HG03442 (cell line): ENCODE data around the gene SEMA3G.

Experiments
- ATAC-seq: cut with Tn5 transposase; IDR thresholded peaks from one replicate; pipeline ENCODE4 v1.9.1; 2021; ENCODE audit warnings: mild to moderate bottlenecking, moderate library complexity; ENCODE audit not compliant: unreplicated experiment

The SEMA3G gene

DNA sequence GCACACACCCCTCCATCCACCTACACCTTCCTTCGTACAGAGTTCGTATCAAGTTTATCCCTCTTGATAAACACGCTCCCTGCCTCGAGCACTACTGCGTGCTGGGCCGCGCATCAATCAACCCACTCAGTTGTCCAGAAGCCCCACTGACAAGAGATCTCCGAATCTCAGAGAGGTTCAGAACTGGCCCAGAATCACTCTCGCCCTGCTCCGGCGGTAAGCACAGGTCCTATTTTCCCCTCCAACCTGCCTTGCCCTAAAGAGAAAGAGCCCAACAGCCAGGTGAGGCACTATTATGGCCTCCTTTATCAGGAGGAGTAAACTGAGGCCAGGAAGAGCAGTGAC lies 10.0 kb upstream of the SEMA3G start:
- ATAC-seq: no peak

DNA sequence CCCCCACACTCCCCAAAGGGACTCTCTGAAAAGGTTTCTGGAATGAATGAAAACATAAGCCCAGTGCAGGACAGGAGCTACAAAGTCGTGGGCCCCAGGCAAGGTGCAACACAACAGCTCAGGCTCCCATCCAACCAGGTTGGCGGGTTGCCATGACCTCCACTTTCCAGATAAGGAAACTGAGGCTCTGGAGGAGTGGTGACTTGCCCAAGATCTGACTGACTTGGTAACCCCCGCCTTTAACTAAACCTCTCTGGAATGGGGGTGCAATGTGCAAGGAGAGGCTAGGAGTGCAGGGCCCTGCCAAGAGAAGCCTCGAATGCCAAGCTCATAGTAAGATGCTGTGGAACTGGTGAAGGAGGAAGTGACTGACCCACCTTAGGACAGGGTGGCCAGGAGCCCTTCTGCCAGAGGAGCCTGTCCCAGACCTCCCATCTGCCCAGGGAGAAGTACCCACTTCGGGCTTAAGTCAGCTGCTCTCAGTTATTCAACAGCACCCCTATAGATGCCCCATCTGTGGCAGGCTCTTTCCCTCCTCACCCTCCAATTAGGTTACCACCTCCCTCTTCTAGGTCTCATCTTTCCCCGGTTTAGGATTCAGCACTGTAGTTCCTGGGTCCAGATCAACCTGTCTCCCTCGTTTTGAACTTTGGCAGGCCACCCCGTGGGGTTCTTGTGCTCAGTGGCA lies 9.5 kb upstream of the SEMA3G start:
- ATAC-seq: no peak

DNA sequence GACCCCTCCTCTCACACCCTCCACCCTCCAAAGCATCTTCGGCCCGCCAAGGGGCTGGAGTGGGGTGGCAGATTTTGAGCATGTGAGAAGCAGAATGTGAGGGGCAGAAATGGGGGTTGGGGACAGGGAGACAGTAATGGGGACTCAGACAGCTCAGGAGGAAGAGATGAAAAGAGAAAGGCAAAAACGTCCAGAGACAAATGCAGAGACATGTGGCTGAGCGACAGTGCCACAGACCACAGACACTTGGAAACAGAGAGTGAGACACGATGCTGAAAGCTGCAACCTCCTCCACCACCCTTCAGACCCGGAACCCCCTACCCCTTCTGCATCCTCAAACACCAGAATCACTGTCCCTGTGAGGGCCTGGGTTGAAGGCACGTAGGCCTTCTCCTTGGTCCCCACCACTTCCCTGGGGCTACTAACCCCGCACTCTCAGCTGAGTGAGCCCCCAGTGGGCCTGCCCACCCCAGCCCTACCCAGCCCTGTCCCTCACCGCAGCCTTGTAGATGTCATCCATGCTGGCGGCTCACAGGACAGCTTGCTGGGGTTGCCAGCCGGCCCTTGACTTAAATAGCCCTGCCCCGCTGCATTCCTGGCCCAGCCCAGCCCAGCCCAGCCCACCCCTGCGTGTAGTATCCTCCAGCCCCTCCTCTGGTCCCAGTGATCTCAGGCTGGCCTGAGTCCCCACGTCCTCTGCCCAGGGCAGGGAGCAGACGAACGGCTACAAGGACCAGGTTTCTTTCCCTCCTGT lies 8.8 kb upstream of the SEMA3G start, which contains the start of gene TNNC1:
Gene TNNC1, minus strand, starts transcription at position 546 of the 754 bp plus-strand sequence. Its CDS starts 26 bp downstream, at position 520.
- ATAC-seq: no peak

DNA sequence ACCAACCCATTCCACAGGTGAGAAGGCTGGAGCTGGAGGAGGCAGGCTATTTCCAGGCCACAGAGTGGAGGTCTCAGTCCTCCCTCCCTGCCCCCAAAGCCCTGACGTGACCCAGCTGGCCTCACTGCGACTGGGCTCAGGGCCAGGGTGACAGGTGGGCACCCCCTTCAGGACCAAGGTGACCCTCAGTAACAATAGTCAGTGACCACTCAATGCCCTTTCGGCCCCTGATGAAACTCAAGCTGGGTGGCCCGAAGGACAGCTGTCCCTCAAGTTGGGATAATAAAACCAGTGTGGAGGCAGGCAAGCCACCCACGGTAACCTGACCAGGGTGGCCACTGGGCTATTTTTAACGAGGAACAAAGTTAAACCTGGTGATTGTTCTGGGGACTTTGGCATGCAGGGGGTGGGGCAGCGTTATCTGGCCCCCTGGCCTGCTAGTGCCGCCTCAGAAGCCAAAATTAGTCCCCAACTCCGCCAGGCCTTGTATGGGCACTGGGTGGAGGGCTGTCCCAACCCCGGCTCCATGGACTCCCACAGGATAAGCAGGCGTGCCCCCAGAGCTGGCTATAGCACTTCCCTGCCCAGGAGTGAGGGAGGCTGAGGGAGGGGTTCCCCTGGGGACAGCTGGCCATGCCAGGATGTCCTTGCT lies 7.8 kb upstream of the SEMA3G start:
- no peak for ATAC-seq

DNA sequence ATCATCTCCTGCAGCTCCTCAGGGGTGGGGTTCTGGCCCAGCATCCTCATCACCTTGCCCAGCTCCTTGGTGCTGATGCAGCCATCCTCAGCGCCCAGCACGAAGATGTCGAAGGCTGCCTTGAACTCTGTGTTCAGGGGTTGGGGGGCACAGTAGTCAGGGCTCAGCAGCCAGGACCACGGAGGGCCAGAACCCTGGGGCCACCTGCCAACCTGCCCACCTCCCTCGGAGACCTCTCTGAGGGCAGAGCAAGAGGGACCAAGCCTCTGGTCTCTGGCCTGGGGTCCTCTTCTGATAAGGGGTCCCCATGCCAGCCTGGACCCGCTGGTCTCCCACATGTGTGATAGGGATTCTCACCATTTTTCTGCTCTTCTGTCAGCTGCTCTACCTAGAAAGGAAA lies 7.2 kb upstream of the SEMA3G start:
- no peak for ATAC-seq

DNA sequence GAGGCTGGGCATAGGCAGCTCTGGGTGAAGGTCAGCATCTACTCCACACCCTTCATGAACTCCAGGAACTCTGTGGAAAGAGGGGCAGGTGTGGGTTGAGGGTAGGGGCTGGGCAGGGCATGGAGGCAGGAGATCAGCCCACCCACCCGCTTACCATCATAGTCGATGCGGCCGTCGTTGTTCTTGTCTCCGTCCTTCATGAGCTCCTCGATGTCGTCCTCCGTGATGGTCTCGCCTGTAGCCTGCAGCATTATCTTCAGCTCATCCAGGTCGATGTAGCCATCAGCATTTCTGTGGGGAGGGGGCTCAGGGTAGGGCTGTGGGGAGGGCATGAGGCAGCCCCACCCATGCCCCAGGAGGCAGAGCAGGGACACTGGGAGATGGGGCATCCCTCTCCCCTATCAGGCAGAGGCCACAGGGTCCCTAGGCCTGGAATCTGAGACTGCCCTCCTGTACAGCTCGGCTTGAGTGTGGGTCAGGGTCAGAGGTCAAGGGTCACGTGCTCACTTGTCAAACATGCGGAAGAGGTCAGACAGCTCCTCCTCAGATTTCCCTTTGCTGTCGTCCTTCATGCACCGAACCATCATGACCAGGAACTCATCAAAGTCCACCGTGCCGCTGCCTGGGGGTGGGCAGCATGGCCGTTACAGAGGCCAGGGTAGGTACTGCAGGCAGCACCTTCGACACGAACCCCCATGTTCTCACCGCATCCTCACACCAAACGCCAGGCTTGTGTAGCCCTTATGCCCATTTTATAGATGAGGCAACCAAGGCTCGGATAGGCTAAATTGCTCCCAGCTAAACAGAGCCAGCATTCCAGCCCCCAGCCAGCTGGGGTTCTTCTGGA lies 6.6 kb upstream of the SEMA3G start:
- ATAC-seq: no peak

DNA sequence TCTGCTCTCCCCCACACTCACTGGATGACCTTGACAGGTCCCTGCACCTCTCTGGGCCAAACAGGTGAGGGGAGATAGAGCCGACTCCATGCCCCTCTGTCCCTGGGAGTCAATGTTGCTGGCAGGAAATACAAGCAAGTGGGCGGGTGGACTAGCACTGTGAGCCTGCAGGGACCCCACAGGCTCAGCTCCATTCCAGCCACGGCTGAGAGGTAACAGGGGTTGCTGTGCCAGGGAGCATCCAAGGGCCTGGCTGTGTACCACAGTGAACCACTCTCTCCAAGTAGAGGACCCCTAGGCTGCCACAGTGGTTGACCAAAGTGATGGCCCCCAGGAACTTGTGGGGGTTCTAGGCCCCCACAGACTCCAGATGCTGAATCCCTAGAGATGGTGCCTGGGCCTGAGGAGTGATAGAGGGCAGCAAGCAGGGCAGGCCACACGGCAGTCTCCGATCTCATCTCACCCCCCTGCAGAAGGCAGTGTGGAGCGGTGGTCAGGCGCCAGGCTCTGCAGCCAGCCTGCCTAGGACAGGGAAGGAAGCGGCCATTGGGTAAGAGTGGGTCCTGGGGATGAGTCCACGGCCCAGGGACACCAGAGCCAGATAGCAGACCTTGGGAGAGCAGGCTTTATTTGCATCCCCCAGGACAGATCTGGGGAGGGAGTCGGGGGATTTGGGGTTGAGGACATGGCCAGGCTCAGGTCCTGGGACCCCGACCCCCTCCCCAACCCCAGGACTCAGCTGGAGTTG lies 5.8 kb upstream of the SEMA3G start:
- ATAC-seq: no peak

DNA sequence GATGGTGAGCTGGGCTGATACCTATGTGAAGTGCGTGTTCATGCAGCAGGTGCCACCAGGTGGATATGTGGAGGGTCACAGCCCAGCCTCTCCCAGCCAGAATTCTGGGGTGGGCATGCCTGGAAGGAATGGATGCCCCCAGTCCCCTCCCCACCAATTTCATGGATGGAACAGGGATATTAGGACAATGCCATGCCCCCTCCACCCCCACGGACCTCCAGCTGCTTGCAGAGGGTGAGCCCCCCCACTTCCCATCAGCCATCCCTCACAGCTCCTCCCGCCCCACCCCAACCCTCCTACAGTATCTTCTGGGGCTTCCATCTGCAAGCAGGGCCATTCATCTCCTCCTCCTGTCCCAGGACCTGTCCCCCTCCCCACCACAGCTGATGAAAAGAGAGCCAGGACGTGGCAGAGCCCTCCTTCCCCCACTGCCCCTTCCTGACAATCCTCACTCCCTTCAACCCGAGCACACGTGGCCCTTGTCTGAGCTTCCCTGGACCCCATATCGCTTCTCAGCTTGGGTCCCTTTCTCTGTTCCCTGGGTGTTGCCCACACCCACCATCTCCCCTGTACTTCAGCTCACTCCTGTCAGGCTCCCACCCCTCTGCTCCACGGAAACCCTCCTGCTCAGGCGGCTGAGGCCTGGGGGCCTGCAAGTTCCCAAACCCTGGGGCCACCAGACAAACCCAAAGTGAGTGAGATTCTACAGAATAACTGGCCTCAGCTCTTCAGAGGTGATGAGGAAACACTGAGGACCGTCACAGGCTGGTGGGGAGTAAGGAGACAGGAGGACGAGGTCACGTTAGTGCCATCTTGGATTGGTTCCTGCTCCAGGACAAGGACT lies 2.8 kb upstream of the SEMA3G start:
- ATAC-seq: no peak

DNA sequence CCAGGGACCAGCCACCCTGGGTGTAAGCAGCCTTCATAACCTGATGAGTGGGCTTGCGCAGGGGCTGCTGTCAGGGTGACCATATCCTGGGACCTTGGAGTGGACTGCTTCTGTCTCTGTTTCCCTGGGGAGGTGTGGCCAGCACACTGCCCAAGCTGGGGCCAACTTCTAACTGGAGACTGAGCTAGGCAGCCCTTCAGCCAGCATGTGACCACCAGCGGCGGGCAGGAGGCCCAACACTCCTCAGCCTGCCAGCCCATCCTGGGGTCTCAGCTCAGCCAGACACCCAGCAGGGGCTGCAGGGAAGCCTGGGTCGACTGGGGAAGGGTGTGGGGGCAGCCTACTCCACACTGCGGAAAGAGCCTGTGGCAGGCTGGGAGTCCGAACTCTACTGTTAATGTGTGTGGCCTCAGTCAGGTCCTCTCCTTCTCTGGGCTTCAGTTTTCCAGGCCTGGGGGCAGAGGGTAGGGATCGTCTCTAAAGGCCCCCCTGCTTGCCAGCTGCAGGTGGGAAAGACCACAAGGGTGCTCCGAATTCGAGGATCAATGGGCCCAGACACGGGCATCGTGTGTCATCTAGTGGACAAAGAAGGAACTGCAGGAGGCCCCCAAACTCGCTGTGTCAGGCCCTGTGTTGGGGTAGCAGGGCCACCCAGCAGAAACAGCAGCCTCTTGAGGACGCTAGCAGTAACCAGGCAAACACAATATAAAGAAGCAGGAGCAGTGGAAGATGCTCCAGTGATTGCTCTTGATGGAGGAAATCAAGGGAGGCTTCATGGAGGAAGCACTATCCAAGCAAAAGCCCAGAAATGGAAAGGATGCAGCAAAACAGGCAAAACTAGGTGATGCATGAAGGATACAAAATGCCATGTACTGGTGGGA lies 2.0 kb upstream of the SEMA3G start:
- ATAC-seq: no peak

DNA sequence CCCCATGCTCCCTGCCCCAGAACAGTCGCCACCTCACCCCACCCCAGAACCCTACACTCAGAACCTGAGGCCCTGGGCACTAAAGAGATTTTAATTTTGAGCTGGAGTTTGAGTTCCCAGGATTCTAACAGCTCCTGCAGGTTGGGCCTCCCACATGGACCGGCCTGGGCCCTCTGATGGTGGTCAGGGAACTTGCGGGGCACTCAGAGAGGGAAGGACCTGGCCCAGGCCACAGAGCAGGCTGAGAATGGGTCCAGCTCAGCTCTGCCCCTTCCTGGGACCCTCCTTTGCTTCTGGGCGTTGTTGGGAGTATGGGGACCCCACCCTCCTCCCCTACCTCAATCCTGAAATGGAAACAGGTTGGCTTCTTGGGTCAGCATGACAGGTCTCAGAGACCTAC lies 1.1 kb upstream of the SEMA3G start:
- no peak for ATAC-seq

DNA sequence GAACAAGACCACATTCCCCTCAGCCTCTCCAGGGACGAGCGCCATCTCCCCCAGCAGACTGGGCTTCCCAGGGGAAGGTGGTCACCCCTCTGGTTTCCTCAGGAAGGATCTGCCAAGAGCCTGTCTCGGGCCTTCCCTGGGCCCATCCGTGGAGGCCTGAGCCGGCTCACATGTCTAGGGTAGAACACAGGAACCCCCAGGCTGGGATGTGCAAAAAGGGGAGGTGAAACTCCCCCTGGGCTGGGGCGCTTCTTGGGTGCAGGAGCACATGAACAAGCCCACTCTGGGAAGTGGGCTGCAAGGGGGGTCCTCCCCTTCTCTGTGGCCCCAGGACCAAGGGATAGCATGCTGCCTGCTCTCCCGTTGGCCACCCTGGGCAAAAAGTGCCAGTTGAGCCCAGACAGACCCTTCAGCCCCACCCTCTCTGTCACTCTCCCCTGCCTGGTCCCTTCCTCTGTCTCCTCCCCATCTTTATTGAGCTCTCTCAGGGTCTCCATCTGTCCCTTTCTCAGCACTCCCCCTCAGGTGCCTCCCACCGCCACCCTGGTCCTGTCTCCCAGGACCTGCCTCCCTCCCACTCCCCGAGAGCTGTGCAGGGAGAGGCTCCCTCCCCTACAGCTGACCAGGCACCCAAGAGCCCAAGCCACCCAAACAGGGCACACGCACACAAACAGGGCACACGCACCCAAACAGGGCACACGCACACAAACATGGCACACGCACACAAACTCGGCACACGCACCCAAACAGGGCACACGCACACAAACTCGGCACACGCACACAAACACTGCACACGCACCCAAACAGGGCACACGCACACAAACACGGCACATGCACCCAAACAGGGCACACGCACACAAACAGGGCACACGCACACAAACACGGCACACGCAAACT lies 864 bp downstream of the SEMA3G start:
- ATAC-seq: no peak

DNA sequence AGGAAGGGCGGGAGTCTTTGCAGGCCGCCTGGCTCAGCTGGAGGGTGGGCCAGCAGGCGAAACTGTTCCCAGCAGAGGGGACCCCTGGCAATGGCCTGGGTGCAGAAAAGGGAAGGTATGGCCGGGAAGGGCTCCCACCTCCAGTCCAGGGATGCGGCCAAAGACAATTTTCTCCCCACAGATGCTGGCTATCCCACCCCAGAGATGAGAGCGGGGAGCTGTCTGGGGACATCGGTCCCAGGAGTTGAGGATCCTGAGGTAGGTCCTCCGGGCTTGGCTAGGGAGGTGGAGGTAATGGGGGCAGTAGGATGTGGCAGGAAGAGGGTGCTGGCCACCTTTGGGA lies 1.7 kb downstream of the SEMA3G start:
- ATAC-seq: no peak

DNA sequence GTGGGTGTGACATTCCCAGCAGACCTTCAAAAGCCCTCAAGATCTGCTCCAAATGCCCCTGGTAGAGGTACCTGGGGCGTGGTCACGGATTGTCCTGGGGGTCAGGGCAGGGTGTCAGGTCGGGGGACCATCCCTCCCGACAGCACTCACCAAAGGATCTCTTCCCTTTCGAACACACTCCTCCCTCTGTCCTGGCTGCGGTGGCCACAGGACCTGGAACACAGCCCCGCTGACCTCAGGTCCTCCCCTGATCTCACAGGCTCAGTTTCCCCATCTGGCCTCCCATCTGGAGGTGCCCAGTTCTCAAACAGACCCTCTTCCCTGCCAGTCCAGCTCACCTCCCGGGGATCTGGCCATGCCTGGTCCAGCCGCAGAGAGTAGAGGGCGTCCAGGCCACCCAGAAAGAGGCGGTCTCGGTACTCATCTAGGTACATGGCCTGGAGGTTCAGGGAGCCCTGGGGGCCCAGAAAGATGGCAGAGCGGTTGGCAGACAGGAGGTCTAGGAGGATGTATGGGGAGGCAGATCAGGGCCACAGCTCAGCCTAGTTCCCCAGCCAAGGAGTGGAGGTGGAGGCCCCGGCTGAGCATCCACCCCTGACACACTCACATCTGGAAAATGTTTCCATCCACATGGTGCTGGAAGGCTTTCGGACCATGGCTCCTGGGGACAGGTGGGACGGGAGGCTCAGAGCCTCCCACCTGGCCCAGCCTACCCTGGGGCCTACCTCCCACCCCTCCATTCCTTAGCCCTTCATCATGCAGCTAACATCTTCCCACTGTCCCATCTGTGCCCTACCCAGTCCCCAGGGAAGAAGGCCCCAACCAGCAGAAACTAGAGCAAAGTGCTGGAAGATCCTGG lies 2.3 kb downstream of the SEMA3G start:
- no peak for ATAC-seq

DNA sequence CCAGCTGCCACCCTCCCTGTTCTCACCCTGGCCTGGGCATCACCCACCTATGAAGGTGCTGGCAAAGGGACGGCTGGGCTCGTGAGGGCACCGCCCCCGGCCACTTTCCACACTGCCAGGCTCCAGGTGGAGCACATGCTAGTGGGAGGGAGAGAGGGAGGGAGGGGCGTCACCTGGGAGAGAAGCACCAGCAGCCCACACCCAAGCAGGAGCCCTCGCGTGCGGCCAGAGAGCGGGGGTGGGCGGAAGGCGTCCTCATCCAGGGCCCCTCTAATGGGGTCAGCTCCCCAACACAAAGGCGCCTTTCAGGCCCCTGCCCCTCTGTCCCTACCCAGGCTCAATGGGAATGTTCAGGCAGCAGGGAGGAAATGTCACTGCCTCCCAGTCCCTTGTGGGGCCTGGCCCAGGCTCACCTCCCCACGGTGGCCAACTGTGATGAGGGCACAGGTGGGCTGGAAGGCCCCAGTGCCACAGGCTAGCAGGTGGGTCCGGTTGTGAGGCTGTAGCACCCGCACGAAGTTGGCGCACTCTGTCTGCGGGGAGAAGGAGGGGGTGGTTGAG lies 3.1 kb downstream of the SEMA3G start:
- ATAC-seq: no peak

DNA sequence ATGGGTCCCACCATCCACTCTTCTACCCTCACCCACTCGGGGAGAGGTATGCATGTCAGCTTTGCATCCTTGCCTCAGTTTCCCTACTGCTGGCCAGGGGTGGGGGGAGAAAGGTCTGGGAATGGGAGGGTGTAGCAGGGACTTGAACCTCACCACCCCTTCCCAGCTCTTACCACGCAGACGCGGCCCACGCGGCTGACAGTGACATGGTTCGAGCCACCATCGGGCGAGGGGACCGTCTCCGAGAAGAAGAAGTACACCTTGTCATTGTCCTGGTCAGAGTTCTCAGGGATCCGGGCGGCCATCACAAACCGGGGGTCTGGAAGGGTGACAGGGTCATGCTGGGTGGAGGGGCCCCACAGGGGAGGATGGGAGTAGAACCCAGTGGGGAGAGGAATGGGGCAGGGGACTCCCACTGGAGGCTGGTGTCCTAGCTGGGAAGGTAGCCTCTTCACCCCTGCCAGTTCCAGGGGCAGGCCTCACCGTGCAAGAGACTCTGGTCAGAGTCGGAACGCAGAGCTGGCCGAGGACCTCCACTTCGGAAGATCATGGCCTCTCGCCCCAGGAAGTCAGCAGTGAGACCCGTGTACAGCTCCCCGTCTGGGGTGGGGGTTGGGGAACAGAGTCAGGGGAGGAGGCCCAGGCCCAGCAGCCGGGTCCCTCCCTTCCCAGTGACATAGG lies 3.7 kb downstream of the SEMA3G start:
- no peak for ATAC-seq

DNA sequence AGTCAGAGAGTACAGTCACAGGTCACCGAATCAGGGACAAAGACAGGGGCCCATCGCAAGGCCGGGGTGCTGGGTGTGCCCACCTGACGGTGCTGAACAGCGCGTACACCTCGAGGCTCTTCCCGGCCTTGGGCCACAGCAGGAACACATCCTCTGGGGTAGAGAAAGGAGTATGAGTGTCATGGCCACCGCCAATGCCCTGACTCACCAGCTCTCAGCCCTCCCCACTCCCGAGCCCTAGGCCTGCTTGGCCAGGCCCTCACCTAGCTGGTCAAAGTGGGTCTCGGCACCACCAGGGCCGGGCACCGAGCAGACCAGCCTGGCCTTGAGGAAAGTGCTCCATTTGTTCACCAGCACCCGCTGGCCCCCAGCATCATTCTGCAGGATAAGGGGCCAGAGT lies 4.2 kb downstream of the SEMA3G start:
- no peak for ATAC-seq
